HG03565 (cell line): ENCODE measurements around the gene C2orf66.

Experiments used
- ATAC-seq: cut with Tn5 transposase; IDR thresholded peaks from one replicate; pipeline ENCODE4 v1.9.1; 2021; ENCODE audit warnings: mild to moderate bottlenecking, moderate library complexity; ENCODE audit not compliant: unreplicated experiment

Gene C2orf66

DNA sequence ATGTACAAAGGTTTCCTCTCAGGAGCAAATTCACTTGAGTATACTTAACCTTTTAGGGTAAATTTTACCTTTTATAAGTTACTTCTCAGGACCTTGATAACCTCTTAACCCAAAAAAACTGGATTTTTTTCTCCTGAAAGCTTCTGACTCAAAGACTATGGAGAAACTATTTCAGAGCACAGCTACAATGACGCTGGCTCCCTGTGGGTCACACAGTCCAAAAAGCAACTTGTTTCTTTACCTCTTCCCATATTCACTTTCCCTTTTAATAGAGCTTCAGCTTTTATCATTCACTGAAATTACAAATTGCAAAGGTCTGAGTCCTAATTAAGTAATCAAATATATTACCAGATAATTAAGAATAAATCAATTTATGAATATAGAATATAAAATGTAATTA, 42.1 kb downstream of the C2orf66 start:
- no peak for ATAC-seq

DNA sequence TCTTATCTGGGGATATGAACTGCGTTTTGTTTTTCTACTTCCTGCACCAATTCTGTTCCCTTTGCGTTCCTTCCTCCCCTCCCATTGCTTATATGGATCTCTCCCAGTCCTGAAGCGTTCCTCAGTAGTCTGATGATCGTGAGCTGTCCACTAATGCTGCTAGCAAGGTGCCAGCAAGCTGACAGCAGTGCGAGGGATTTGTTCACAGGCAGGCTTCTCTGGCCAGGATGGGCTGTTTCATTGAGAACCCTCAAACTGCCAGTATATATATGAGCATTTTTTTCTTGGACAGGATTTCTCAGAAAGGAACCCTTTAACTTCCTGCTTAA, 49.8 kb downstream of the C2orf66 start:
- ATAC-seq, result no peak

DNA sequence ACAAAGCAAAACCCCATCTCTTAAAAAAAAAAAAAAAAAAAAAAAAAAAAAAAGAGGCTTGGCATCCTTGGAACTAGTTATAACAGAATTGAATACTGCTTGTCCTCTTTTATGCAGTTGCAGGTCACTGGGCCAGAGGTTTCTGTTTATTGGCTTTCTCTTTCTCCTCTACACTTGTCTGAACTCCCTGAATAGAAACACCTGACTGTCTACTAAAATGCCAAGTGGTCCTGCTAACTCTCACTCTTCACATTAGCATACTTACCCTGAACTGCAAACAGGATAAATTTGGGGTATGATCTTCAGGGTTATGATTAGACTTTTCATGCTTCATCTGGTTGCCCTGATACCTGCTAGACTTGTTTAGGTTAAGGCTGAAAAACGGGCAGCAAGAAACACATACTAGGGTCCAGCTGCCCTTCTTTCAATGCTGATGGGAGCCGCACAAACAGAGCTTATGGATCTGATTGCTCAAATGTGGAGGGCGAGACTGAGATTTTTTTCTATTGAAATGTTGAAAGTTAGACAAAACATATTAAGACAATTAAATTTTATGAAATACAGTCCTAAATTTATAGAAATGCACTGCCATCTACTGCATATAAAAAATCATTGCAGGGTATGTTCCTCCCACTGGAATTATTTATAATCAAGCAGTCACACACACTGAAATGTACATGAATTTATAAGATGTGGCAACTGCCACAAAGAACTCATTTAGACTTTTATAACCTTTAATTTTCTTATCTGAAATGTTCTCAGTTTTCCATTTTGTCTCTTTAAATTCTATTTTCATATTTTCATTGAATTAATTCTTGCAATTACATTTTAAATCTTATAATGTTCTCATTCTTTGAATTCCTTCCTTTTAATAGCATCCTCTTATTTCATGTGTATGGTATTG, 50.4 kb downstream of the C2orf66 start:
- no peak for ATAC-seq
